ENCODE results near the gene LLGL1. TPM values are rescaled to one million over a fixed set of nuclear protein-coding genes. Genes with fewer than 3 reads are reported as not detected.

LLGL1 gene
- total RNA-seq, 4 donors from 2014 or later: 9.7 to 21.0 (median 15.7) TPM

GRCh38 chr17:18190628-18191235 lies 34.7 kb upstream of the LLGL1 start:
- Histone ChIP-seq H3K4me3 (peak overlapping the region in 3 of 4 donors; percentile 4 to 9 (median 8)), H3K36me3 (peaks cover 0 to 8% of the 10 kb centered on the region in 2 donors), H3K4me1 (peaks cover 78 to 98% of the 10 kb centered on the region in 2 donors), H3K27me3 (no peaks in the 10 kb centered on the region), H3K9me3 (no peaks in the 10 kb centered on the region), H3K27ac (peak overlapping the region; percentile 59 to 97 (median 92))
- TF ChIP-seq CTCF (IDR thresholded peaks at IDR 0.05 in 4 of 5, conservative IDR thresholded peaks at IDR 0.05 in 1 of 5): no peak
- TF ChIP-seq POLR2A (IDR thresholded peaks at IDR 0.05): no peak
- DNase-seq (no peak), ATAC-seq (no peak)
- intact Hi-C loops (cut with DNase I; ENCODE audit: low total_unique reads) (no loop called here), in situ Hi-C loops (cut with MboI; ENCODE audit: low sequenced_read_pairs in 4 of 4) (no loop called here)

- Histone ChIP-seq H3K9me3 (no peaks in the 10 kb centered on the region), H3K4me1 (peaks cover 72 to 97% of the 10 kb centered on the region in 2 donors), H3K4me3 (peak overlapping the region in 2 of 4 donors; percentile 4 to 8), H3K27ac (peak overlapping the region; percentile 59 to 97 (median 92)), H3K36me3 (peaks cover 0 to 13% of the 10 kb centered on the region in 2 donors), H3K27me3 (no peaks in the 10 kb centered on the region)
- DNase-seq (no peak), ATAC-seq (peak in 1 of 2 donors; percentile 9)
- intact Hi-C loops (cut with DNase I; ENCODE audit: low total_unique reads) (no loop called here), in situ Hi-C loops (cut with MboI; ENCODE audit: low sequenced_read_pairs in 4 of 4) (no loop called here)
- no peak for TF ChIP-seq CTCF (IDR thresholded peaks at IDR 0.05 in 4 of 5, conservative IDR thresholded peaks at IDR 0.05 in 1 of 5)
- no peak for TF ChIP-seq POLR2A (IDR thresholded peaks at IDR 0.05)
Observed at GRCh38 chr17:18191236-18191667, 34.2 kb upstream of the LLGL1 start.

- peaks cover 67 to 97% of the 10 kb centered on the region in 2 donors for H3K4me1 ChIP-seq
Observed at GRCh38 chr17:18191967-18192366, 33.5 kb upstream of the LLGL1 start.

GRCh38 chr17:18194394-18194793 lies 31.0 kb upstream of the LLGL1 start:
- TF ChIP-seq CTCF (IDR thresholded peaks at IDR 0.05 in 4 of 5, conservative IDR thresholded peaks at IDR 0.05 in 1 of 5) (no peak), POLR2A (IDR thresholded peaks at IDR 0.05) (no peak)
- Histone ChIP-seq H3K27me3 (no peaks in the 10 kb centered on the region), H3K4me3 (no peak overlapping the region), H3K9me3 (no peaks in the 10 kb centered on the region), H3K27ac (peak overlapping the region; percentile 36 to 58 (median 44)), H3K36me3 (peaks cover 0 to 25% of the 10 kb centered on the region in 2 donors), H3K4me1 (peaks cover 67 to 97% of the 10 kb centered on the region in 2 donors)
- DNase-seq: no peak
- intact Hi-C loops (cut with DNase I; ENCODE audit: low total_unique reads): no loop called here
- in situ Hi-C loops (cut with MboI; ENCODE audit: low sequenced_read_pairs in 4 of 4): no loop called here
- no peak for ATAC-seq

More at GRCh38 chr17:18191967-18192366, 33.5 kb upstream of the LLGL1 start:
- Histone ChIP-seq H3K4me3 (no peak overlapping the region), H3K36me3 (peaks cover 0 to 20% of the 10 kb centered on the region in 2 donors), H3K27ac (peak overlapping the region; percentile 59 to 97 (median 92)), H3K27me3 (no peaks in the 10 kb centered on the region), H3K9me3 (no peaks in the 10 kb centered on the region)
- ATAC-seq (no peak), DNase-seq (no peak)
- in situ Hi-C loops (cut with MboI; ENCODE audit: low sequenced_read_pairs in 4 of 4) (no loop called here), intact Hi-C loops (cut with DNase I; ENCODE audit: low total_unique reads) (no loop called here)
- no peak for TF ChIP-seq POLR2A (IDR thresholded peaks at IDR 0.05)
- peak in 1 of 5 experiments; percentile 33 for TF ChIP-seq CTCF (IDR thresholded peaks at IDR 0.05 in 4 of 5, conservative IDR thresholded peaks at IDR 0.05 in 1 of 5)
